HG03280 (cell line): ENCODE results near the gene INVS.
"Not testable (repeated sequence)": the region's sequence is repeated elsewhere in the genome, so short reads cannot be mapped to it uniquely, and the experiment has no call there.

Experiments used
- ATAC-seq: cut with Tn5 transposase; IDR thresholded peaks from one replicate; pipeline ENCODE4 v1.9.1; 2021; ENCODE audit warnings: mild to moderate bottlenecking, moderate library complexity; ENCODE audit not compliant: unreplicated experiment

Gene INVS

DNA sequence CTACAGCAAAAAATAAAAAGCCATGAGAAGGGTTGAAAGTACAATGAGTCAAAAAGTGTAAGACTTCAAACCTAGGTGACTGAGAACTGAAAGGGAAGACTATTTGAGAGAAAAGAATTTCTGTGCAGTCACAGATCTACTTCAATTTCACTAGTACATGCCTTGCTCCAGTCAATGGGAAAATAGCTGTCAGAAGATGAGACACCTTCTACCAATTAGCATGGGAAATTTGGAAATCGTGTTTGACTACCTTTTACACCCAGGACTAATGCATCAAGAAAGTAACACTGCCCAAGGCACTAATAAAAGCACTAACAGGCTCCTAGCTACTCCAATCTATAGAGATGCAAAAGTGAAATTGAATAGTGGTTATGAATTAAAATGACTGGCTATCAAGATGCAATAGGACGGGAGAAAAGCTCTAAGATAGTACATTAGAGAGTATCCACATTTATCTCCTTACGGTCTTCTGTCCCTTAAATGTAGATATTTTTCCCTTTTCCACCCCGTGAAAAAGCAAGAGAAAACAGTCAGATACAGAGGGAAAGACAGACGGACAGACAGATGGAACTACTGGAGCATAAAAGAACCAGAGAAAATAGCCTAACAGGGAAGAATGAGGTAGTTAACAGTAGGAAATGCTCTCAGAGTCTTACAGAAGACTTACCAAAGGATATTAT is 15.5 kb upstream of the INVS start:
- peak; percentile 51 for ATAC-seq

DNA sequence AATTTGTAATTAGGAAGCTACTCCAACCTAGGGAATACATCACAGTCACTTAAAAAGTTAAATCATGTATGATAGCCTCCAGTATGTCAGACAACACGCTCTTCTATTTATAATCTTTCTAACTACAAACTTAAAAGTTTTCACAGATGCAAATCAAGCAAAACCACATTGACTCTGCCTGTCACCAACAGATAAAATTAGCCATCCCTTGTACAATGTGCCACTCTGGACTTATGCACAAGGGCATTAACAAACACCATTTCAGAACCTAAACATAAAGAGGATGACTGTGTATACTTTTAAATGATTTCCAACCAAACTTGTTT is 15.0 kb upstream of the INVS start:
- ATAC-seq: peak; percentile 53

DNA sequence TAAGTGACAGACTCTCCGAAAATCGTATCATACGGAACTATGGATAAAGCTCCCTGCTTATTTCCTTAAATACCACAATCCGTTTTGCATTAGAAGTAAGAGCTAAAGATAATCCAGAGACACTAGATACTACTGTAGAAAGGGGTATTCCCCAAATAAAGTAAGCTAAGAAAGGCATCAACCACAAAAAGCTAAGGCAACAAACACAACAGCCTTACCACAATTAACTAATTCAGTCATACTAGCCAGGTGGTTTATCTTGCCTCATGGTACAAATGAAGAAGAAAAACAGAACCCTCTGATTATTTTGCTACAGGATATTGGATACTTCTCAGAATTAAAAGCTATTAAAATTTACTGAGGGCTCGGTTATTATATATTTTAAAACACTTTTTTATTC is 14.3 kb upstream of the INVS start:
- ATAC-seq: peak; percentile 78

DNA sequence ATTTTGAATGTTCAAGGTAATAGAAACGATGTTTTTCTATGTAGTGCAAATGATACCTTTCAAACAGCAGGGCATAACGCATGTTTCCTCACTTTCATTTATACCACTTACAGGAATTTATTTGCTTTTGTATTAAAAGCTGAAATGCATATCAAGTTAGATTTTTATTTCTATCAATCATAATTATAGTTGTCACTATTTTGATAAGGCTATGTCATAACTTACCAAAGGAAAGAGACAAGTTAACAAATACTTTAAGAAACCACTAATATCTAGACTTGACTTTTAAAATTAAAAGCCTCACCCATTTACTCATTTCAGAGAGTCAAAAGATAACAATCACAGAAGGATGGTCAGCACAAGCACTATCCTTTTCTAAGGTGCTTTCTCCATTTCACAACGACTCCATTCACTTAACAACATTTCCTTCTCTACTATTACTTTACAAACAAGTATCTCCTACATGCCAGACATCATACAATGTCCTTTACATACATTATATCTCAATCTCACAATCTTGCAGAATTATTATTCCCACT is 12.9 kb upstream of the INVS start:
- no peak for ATAC-seq

DNA sequence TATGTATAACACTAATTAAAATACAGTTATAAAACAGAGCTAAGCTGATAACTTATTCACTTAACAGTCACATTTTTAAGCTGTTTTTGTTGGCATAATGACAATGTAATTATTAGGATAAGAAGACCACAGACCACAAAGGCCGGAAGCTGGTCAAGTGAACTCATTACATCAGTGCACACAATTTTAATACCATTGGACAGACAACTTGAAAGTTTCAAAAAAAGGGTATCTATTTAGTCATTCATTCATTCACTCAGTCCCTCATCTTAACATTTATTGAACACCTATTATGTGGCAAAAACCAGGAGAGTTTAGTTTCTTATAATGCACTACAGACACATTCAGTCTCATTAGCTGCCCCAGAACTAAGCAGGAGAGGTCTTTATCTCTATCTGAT is 11.8 kb upstream of the INVS start:
- ATAC-seq: no peak

DNA sequence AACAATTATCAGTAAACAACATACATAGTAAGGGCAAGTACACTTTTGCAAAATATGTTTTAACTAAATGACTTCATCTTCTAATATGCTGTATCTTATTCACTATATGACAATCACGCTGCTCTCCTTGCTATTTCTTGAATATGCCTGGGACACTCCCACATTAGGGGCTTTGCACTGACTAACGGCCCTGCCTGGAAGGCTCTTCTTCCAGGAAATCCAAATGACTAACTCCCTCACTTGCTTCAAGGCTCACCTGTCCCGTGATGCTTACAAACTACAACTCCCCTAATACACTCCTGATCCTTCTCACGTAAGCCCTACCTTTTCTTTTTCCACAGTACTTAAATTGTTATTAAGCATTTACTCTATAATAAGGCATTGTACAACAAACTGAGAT is 10.8 kb upstream of the INVS start:
- no peak for ATAC-seq

DNA sequence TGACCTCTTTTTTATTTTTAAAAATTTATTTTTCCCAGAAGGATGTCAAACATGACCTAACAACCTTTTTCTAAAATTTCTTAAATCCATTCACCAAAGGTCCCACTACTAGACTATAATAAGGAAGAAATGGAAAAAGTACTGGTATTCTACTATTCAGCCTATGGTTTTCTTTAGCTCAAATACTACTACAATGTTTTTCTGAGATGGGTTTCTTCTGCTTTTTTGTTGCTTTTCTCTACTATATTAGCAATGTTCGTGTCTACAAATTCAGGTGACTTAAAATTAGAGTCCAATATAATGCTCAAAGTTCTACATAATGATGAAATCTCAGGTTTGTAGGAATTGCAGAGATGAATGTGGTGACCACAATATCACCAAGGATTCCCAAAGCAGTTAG is 8.2 kb upstream of the INVS start:
- no peak for ATAC-seq

DNA sequence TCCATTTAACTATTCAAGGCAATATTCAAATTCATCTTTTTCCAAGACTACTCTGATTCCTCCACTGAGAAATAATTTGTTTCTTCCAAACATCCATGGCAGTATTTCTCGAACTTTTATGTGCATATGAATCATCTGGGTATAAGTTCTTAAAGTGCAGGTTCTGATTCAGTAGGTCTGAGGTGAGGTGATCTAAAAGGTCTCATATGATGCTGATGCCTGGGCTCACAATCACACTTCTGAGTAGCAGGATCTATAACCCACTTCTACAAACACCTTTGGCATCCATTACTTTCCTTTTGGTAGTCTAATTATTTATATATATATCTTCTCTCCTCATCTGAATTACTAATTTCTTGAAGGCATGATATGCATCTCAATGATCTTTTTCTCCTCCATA is 7.4 kb upstream of the INVS start:
- ATAC-seq: no peak

DNA sequence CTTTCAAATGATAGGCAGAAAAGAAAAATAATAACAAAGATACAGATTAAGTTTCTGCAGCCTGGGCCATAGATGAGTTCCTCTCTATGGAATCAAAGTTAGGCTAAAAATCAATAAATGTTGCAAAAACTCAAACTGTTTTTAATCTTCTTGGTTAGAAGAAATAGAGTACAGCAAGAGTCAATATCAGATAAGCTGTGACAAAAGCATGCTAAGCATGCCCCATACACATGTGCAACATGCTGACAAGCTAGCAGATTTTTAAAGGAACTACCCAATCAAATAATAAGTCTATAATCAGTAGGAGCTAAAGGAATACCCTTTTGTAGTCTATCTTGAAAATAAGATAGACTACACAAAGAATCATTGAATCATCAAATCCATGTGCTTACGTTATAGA is 7.0 kb upstream of the INVS start:
- no peak for ATAC-seq

DNA sequence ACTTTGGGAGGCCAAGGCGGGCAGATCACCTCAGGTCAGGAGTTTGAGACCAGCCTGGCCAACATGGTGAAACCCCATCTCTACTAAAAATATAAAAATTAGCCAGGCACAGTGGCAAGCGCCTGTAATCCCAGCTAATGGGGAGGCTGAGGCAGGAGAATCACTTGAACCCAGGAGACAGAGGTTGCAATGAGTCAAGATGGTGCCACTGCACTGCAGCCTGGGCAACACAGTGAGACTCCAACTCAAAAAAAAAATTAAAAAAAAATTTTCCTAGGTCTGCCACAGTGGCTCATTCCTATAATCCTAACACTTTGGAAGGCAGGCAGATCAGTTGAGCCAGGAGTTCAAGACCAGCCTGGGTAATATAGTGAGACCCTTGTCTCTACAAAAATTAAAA is 4.6 kb upstream of the INVS start:
- not testable (repeated sequence) for ATAC-seq

DNA sequence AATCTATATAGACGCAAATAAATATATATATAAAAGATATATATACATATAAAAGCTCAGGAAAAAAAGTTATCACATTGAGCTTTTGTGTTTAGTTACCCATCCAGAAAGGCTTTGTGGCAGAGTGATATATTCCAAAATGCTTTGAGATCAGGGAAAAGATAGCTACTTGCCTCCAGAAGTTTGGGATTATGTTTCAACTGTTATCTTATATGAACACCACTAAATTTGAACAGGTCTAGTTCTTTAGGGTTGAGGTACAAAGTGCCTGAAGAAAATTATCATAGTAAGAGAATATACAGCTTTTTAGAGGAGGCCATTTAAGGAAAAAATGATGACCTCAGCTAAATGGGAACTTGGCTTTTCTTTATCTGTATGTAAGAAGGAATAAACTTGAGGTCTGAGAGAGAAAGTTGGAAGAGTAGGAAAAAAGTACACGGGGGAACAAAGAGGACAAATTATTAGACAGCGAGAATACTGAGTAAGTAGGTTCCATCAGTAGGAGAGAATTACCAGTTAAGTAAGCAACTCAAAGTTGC is 2.6 kb upstream of the INVS start:
- ATAC-seq: no peak

DNA sequence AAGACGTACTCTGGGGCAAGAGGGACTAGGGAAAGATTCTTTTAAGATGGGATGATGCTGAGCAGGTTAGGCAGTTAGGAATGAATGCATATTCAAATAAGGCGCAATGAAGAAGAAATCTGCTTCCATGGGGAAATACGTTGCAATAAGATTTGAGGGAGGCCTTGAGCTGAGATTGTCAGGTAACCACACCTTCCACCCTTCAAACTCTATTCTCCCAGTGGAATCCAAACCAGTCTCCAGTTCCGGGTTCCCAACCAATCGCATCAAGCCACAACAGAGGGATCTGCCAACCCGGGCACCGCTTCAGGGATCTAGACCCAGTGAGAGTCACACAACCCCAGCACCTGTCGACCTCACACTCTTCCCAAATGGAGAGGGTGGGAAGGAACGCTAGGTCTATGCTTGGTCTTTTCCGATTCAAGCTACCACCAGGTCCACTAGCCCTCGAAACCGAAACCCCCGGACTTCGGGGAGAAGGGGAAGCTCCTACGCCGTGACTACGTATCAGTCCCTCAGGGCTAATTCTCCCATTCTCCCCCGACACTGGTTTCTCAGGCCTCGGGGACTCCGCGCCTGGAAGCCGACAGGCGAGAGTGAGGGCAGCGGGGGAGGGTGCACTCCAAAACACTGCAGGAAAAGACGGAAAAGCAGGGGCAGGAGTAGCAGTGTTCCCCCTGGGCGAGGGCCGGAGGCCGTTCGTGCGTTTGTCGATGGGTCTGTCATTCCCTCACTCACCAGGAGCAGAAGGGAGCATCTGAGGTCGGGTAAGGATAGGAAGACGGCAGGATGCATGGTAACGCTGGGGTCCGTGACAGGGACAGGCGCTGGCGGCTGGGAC is 777 bp upstream of the INVS start:
- ATAC-seq: no peak

DNA sequence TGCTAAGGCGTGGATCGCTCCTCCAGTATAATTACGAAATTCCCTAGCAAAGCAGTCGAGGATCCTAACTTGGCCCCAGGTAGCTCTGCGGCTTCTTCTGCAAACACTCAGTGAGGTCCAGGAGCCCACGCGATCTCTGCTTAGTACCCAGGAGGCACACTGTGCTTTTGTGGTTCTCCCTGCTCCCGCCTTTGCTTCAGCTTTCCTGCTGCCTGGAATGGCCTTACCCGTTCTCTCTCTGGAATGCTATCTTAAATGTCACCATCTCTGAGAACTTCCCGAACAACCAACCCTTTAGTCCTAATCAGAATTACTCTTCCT is 639 bp downstream of the INVS start:
- ATAC-seq: peak; percentile 4

DNA sequence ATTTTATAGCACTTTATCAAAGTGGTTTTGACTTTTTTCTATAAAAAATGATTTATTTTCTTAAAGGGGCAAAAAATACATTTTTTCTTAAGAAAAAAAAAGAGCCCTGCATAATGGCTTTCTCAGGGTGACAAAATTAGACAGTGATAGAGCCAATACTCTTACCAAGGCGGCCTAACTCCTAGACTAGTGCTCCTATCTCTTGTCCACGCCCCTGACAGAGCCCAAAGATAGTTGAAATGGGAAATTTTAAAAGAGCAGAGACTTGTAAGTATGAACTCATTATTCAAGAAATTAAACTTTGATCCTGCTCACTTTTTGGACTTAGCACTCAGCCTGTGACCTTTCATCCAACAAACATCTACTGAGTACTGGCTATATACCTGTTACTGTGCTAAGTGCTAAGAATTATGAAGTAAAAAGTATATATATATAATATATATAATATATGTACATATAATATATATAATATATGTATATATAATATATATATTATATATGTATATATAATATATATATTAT is 1.2 kb downstream of the INVS start:
- ATAC-seq: no peak

DNA sequence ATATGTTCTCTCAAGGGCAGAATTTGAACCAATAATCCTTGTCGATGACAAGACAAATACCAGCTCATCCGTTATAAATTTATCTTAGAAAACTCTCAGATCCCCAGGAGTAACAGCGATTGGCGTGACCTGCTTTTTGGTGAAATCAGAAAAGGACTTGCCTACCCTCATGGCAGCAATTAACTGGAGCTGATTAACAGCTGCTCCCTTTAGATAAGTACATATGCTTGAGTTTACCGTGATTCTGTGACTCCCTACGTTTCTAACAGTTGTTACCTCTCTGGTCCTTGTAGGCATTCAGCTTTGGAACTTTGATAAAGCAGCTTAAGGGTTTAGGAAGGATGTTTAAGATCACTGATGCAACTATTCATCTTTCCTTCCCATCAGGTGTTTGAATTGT is 2.6 kb downstream of the INVS start:
- no peak for ATAC-seq

DNA sequence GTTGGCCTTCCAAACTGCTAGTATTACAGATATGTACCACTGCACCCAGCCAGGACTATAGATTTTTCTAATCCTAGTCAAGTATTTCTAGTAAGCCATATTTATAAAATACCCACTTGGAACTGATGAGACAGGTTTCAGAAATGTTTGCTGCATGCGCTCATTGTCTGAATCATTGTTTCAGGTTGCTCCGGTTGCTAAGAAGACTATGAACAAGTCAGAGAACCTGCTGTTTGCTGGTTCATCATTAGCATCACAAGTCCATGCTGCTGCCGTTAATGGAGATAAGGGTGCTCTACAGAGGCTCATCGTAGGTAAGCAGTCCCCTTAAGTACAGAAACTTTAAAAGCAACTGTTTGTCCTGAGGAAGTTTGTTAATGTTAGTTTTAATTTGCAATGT is 5.3 kb downstream of the INVS start:
- ATAC-seq: no peak

DNA sequence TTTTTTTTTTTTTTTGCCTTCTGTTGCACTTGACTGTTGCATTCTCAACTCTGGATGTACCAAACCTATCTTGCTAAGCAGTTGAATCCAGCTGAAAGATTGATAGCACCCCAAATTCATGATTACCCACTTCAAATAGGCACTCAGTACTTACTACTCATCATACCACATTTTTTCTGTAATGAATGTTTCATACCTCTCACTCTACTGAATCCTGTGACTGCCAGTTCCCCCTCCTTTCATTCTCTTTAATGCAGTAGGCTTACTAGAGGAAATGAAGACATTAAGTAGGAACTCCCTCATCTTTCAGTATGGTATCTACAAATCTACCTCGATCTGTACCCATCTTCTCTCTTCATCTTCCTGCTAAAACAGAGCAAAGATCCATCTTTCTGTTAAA is 6.8 kb downstream of the INVS start:
- ATAC-seq: no peak

DNA sequence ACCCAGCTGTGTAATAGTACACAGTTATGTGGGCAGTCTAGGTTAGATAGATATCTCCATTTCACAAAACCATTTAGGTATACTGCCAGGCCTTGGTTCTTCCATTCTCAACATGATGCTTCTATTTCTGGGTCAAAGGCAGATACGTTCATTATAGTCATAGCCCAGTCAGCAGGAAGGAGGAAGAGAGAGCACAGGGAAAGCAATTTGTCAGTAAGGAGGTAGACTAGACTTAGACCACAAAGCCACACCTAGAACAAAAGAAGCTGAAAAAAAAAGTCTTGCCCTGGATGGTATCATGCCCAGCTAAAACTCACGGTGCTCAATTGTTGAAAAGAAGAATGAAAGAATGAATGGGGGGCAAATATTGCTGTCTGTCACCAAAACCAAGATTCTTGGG is 7.6 kb downstream of the INVS start:
- ATAC-seq: no peak

DNA sequence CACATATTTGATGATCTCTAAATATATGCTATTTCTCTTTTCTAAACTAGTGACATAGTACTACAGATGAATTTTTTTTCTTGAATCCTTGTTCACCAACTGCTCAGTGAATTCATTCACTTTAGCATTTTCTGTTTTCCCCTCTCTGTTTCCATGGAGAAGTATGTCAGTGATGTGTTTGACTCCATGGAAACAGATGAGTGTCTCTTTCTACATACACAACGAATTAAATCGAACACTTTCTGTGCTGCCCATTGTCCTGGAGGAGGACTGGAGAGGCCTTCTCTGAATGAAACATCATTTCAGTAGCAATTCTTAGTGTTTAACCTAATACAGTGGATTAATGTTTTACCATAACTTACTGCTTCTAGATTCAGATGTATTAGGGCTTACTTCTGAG is 9.5 kb downstream of the INVS start:
- ATAC-seq: no peak

DNA sequence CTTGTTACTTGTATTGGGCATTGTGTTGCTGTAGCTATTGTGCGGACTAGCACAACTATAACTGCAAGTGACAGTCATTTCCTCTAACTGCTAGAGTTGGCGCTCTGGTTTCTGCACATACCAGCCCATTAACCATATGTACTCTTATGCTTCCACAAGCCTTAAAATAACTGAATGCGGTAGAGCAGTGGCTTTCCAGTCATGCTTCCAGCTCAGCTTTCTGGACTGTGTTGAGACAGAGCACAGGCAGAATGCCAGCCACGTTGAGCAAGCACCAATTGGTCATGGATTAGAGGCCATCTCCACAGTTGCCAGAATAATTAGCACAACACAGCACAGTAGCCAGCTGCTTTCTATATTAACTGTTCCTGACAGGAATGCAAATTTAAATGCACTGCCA is 12.2 kb downstream of the INVS start:
- ATAC-seq: no peak

DNA sequence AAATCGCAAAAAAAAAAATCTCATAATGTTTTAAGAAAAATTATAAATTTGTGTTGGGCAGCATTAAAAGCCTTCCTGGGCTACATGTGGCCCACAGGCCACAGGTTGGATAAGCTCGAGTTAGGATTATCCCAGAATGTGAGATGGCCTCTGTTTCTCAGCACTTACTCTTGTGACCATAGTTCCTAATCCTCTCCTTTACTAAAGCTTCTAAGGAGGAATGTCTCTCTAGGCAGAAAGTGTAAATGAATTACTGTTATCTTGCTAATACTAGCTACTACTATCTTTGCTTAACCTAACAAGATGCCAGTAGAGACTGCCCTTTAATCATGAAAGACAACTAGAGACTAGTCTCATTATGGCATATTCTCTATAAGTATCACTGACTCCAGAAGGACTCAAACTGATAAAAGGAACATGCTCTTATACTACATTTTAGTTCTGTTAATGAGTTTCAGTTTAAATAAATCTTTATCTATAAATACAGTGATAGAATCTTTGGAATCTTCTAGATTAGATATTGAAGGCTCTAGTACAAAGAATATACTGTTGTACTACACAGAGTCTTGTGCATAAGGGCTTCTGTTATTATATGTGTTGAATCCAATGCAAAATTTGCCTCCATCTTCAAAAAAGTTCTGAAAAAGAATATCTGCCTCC is 13.8 kb downstream of the INVS start:
- no peak for ATAC-seq

DNA sequence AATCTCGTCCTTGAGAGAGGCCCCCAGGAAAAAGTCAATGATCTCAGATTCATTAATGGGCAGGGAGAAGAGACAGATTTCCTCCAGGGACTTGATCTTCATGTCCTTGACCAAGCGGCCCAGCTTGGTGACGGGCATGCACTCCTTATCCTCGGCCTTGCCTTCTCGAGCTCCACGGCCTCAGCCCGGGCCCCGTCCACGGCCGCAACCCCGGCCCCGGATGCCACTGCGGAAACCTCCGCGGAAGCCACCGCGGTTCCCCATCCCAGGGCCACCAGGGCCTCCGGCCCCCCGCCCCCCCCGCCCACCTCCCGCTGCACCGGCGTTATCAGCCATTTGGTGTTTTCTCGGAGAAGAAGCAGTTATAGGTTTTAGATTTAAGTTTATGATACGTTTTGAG is 18.3 kb downstream of the INVS start:
- ATAC-seq: no peak
